ENCODE data around the gene ASCL2.

Gene ASCL2

GRCh38 chr11:2251138-2251537 is 19.2 kb downstream of the ASCL2 start:
- no peak for TF ChIP-seq CTCF (conservative IDR thresholded peaks at IDR 0.05; ENCODE audit: low read length)
- DNase-seq (ENCODE audit: low read depth) = no peak
- H3K4me3 ChIP-seq (ENCODE audit: low read length) = no peak overlapping the region

- TF ChIP-seq CTCF (conservative IDR thresholded peaks at IDR 0.05; ENCODE audit: low read length) = no peak
- no peak overlapping the region for H3K4me3 ChIP-seq (ENCODE audit: low read length)
- no peak for DNase-seq (ENCODE audit: low read depth)
Observed at GRCh38 chr11:2250485-2250884, 19.9 kb downstream of the ASCL2 start.

GRCh38 chr11:2250041-2250440 is 20.3 kb downstream of the ASCL2 start:
- no peak overlapping the region for H3K4me3 ChIP-seq (ENCODE audit: low read length)
- TF ChIP-seq CTCF (conservative IDR thresholded peaks at IDR 0.05; ENCODE audit: low read length) = no peak

GRCh38 chr11:2249189-2249916 is 21.0 kb downstream of the ASCL2 start:
- no peak for TF ChIP-seq CTCF (conservative IDR thresholded peaks at IDR 0.05; ENCODE audit: low read length)
- no peak for DNase-seq (ENCODE audit: low read depth)
- no peak overlapping the region for H3K4me3 ChIP-seq (ENCODE audit: low read length)

More at GRCh38 chr11:2250041-2250440, 20.3 kb downstream of the ASCL2 start:
- DNase-seq (ENCODE audit: low read depth) = no peak

- no peak for DNase-seq (ENCODE audit: low read depth)
Observed at GRCh38 chr11:2248762-2249161, 21.6 kb downstream of the ASCL2 start.

GRCh38 chr11:2248242-2248641 is 22.1 kb downstream of the ASCL2 start:
- H3K4me3 ChIP-seq (ENCODE audit: low read length) = no peak overlapping the region
- TF ChIP-seq CTCF (conservative IDR thresholded peaks at IDR 0.05; ENCODE audit: low read length) = no peak
- no peak for DNase-seq (ENCODE audit: low read depth)

More at GRCh38 chr11:2248762-2249161, 21.6 kb downstream of the ASCL2 start:
- TF ChIP-seq CTCF (conservative IDR thresholded peaks at IDR 0.05; ENCODE audit: low read length) = no peak
- no peak overlapping the region for H3K4me3 ChIP-seq (ENCODE audit: low read length)

- TF ChIP-seq CTCF (conservative IDR thresholded peaks at IDR 0.05; ENCODE audit: low read length) = no peak
- DNase-seq (ENCODE audit: low read depth) = no peak
- H3K4me3 ChIP-seq (ENCODE audit: low read length) = no peak overlapping the region
Observed at GRCh38 chr11:2247496-2247895, 22.9 kb downstream of the ASCL2 start.

All from AG10803 (cell line).